ENCODE results near the gene TMEM69. TPM values are rescaled to one million over a fixed set of nuclear protein-coding genes. Genes with fewer than 3 reads are reported as not detected.

TMEM69 gene
- polyA plus RNA-seq, 1 experiment, result 53.9 TPM

GRCh38 chr1:45658171-45658570, 29.8 kb upstream of the TMEM69 start:
- no peak overlapping the region for H3K4me3 ChIP-seq (ENCODE audit: low read depth, low read length)
- DNase-seq (ENCODE audit: low read depth, low spot score), result no peak
- H3K27me3 ChIP-seq (ENCODE audit: control insufficient read depth, insufficient read depth, low read length), result no peaks in the 10 kb centered on the region
- ChIA-PET POLR2A (no interaction called here), CTCF (interaction anchor here (0.6 kb wide), 1 partner anchor 26 kb away, joined by 3 read pairs; no protein-coding TSS in a partner anchor)
- no peak overlapping the region for H3K27ac ChIP-seq (ENCODE audit: low read depth, low read length)
- H3K9me3 ChIP-seq (ENCODE audit: control insufficient read depth, insufficient read depth, low read length), result no peaks in the 10 kb centered on the region
- no peak for TF ChIP-seq CTCF (IDR thresholded peaks at IDR 0.05; ENCODE audit: low read depth, low read length)

- POLR2A ChIA-PET, result no interaction called here
Measured at GRCh38 chr1:45659222-45659621, 28.8 kb upstream of the TMEM69 start.

GRCh38 chr1:45660336-45660735, 27.6 kb upstream of the TMEM69 start:
- Histone ChIP-seq H3K27me3 (ENCODE audit: control insufficient read depth, insufficient read depth, low read length) (no peaks in the 10 kb centered on the region), H3K9me3 (ENCODE audit: control insufficient read depth, insufficient read depth, low read length) (no peaks in the 10 kb centered on the region), H3K4me3 (ENCODE audit: low read depth, low read length) (no peak overlapping the region), H3K27ac (ENCODE audit: low read depth, low read length) (no peak overlapping the region)
- ChIA-PET POLR2A (no interaction called here), CTCF (no interaction called here)
- DNase-seq (ENCODE audit: low read depth, low spot score), result no peak
- TF ChIP-seq CTCF (IDR thresholded peaks at IDR 0.05; ENCODE audit: low read depth, low read length), result no peak

More at GRCh38 chr1:45659222-45659621, 28.8 kb upstream of the TMEM69 start:
- no peak for DNase-seq (ENCODE audit: low read depth, low spot score)
- CTCF ChIA-PET, result no interaction called here
- no peak for TF ChIP-seq CTCF (IDR thresholded peaks at IDR 0.05; ENCODE audit: low read depth, low read length)
- H3K9me3 ChIP-seq (ENCODE audit: control insufficient read depth, insufficient read depth, low read length), result no peaks in the 10 kb centered on the region
- H3K27me3 ChIP-seq (ENCODE audit: control insufficient read depth, insufficient read depth, low read length), result no peaks in the 10 kb centered on the region
- H3K27ac ChIP-seq (ENCODE audit: low read depth, low read length), result no peak overlapping the region
- no peak overlapping the region for H3K4me3 ChIP-seq (ENCODE audit: low read depth, low read length)

- Histone ChIP-seq H3K9me3 (ENCODE audit: control insufficient read depth, insufficient read depth, low read length) (no peaks in the 10 kb centered on the region; the same call in 1 of the 2 replicates), H3K4me3 (ENCODE audit: low read depth, low read length) (no peak overlapping the region), H3K27me3 (ENCODE audit: control insufficient read depth, insufficient read depth, low read length) (no peaks in the 10 kb centered on the region), H3K27ac (ENCODE audit: low read depth, low read length) (no peak overlapping the region)
- TF ChIP-seq CTCF (IDR thresholded peaks at IDR 0.05; ENCODE audit: low read depth, low read length), result no peak
- no peak for DNase-seq (ENCODE audit: low read depth, low spot score)
- CTCF ChIA-PET, result no interaction called here
- POLR2A ChIA-PET, result no interaction called here
Measured at GRCh38 chr1:45666836-45667235, 21.1 kb upstream of the TMEM69 start.

GRCh38 chr1:45667321-45668111, 20.5 kb upstream of the TMEM69 start:
- POLR2A ChIA-PET, result interaction anchor here (1.4 kb wide), 1 partner anchor 146 kb away, joined by 4 read pairs; the partner anchor contains the start of gene PRDX1
- Histone ChIP-seq H3K27me3 (ENCODE audit: control insufficient read depth, insufficient read depth, low read length) (no peaks in the 10 kb centered on the region), H3K4me3 (ENCODE audit: low read depth, low read length) (no peak overlapping the region), H3K27ac (ENCODE audit: low read depth, low read length) (no peak overlapping the region), H3K9me3 (ENCODE audit: control insufficient read depth, insufficient read depth, low read length) (no peaks in the 10 kb centered on the region; the same call in 1 of the 2 replicates)
- no peak for TF ChIP-seq CTCF (IDR thresholded peaks at IDR 0.05; ENCODE audit: low read depth, low read length)
- no peak for DNase-seq (ENCODE audit: low read depth, low spot score)
- CTCF ChIA-PET, result no interaction called here

Data from AG04450 (cell line).